CD4-positive, CD25-positive, alpha-beta regulatory T cell (primary cell): ENCODE results near the gene DEPDC4. TPM values are rescaled to one million over a fixed set of nuclear protein-coding genes. Genes with fewer than 3 reads are reported as not detected.
A peak's percentile ranks its signal among the peaks of the same experiment; 100 is the strongest.
"Not testable (repeated sequence)": the region's sequence is repeated elsewhere in the genome, so short reads cannot be mapped to it uniquely, and the experiment has no call there.

Experiments
- ATAC-seq, 2 donors: fragments of 150-1000 bp; cut with Tn5 transposase; one replicate each; pipeline ENCODE4 v1.10.0; 2021; ENCODE audit warnings: low read depth in 2 of 2, moderate number of reproducible peaks in 2 of 2, moderate library complexity in 1 of 2
- DNase-seq, 3 donors: peaks; one replicate each; pipeline versions ENCODE4 v3.0.0 to v3.0.0-alpha.2; 2012 to 2022; ENCODE audit warnings: mixed read lengths in 1 of 3
- H3K27ac ChIP-seq: one replicate; pipeline ENCODE4 v1.7.0; 2013; ENCODE audit warnings: mild to moderate bottlenecking, low read length; ENCODE audit not compliant: insufficient read depth, poor library complexity, severe bottlenecking
- H3K27me3 ChIP-seq: one replicate; pipeline ENCODE4 v1.7.0; 2013; ENCODE audit warnings: low read length; ENCODE audit not compliant: control insufficient read depth, insufficient read depth
- H3K36me3 ChIP-seq: one replicate; pipeline ENCODE4 v1.7.0; 2013; ENCODE audit warnings: mild to moderate bottlenecking, low read length, moderate library complexity; ENCODE audit not compliant: control insufficient read depth, insufficient read depth
- H3K4me1 ChIP-seq: 2 replicates; pipeline ENCODE4 v1.7.0; 2013; ENCODE audit warnings: mild to moderate bottlenecking, low read length; ENCODE audit not compliant: insufficient read depth, control insufficient read depth, poor library complexity, severe bottlenecking
- H3K4me3 ChIP-seq: one replicate; pipeline ENCODE4 v1.7.0; 2013; ENCODE audit warnings: low read depth, mild to moderate bottlenecking, low read length, moderate library complexity
- H3K9me3 ChIP-seq, 2 experiments: 1 replicate in 1 of 2; 2 replicates in 1 of 2; pipeline ENCODE4 v1.7.0; 2013; ENCODE audit warnings: low read length in 2 of 2, mild to moderate bottlenecking in 1 of 2, moderate library complexity in 1 of 2; ENCODE audit not compliant: control insufficient read depth in 2 of 2
- H3K27ac Mint-ChIP-seq, 3 donors: one replicate each; pipeline ENCODE4 v1.8.0; 2020 to 2022; ENCODE audit warnings: mild to moderate bottlenecking in 3 of 3, mixed read lengths in 3 of 3, moderate library complexity in 2 of 3
- H3K27me3 Mint-ChIP-seq: one replicate; pipeline ENCODE4 v1.8.0; 2022; ENCODE audit warnings: mild to moderate bottlenecking, mixed read lengths
- H3K36me3 Mint-ChIP-seq: one replicate; pipeline ENCODE4 v1.8.0; 2020; ENCODE audit warnings: mixed read lengths
- H3K4me1 Mint-ChIP-seq, 4 donors: one replicate each; pipeline ENCODE4 v1.8.0; 2020 to 2022; ENCODE audit warnings: mixed read lengths in 4 of 4, mild to moderate bottlenecking in 1 of 4
- H3K4me3 Mint-ChIP-seq, 4 donors: one replicate each; pipeline ENCODE4 v1.8.0; 2020 to 2022; ENCODE audit warnings: mild to moderate bottlenecking in 4 of 4, mixed read lengths in 4 of 4, moderate library complexity in 3 of 4
- H3K9me3 Mint-ChIP-seq, 7 donors: one replicate each; pipeline ENCODE4 v1.8.0; 2020 to 2022; ENCODE audit warnings: mixed read lengths in 7 of 7, mild to moderate bottlenecking in 3 of 7, moderate library complexity in 2 of 7
- polyA plus RNA-seq, 4 donors: library from polyadenylated mRNA; unstranded; fragments of 300-500 nt; fragmentation: Illumina TruSeq; gene quantifications; one replicate each; pipeline ENCODE4 v1.2.3, GENCODE V29; 2021
- total RNA-seq: library from RNA; stranded (reverse); gene quantifications from one replicate; pipeline ENCODE4 v1.2.3, GENCODE V29; 2022

The DEPDC4 gene
- total RNA-seq = not detected
- 1 to 10 TPM in 1 of 4 donors, under 1 TPM in 2, not detected in 1; 0.31 to 1.1 (median 0.50) TPM for polyA plus RNA-seq

DNA sequence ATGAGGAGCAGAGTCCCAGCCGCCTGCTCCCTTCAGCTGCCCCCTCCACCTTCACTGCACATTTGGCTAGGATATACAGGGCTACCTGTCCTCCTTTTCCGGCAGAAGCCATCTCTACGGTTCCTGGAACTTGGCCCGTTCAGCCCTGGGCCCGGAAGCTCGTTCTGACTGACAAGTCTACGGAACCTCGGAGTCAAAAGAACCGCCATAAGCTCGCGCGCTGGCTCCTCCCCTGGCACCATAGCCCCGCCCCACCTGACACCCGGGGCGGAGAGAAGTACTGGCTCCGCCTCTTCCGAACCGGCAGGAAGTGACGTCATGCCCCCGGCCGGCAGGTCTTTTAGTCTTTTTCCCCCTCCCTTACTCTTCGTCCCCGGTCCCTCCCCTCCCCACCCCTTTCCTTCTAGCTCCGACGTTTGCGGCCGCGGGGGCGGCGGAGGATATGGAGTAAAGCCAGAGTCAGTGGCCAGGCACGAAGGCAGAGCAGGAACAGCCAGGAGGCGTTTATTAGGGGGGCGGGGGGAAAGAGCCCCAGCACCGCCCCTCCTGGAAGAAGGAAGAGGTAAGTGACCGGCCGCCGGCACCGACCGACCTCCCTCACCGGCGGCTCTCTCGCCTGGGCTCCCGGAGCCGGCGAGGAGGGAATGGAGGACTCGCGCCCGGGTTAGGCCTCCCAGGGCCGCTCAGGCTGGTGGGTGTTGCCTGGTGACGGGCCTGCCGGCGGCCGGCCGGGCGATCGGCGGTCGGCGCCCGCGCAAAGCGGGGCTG lies at the start of gene DEPDC4, which contains the start of gene SCYL2:
Gene DEPDC4, minus strand, starts transcription at position 245 of the 768 bp plus-strand sequence. Its CDS starts 3 bp downstream, at position 242.
Gene SCYL2, plus strand, starts transcription at position 343 of the 768 bp plus-strand sequence. CDS start 15,794 bp downstream, outside the sequence.
- Mint-ChIP-seq H3K27ac (peak within 1 kb of the TSS; percentile 97 to 100 (median 98)), H3K9me3 (peaks cover 0 to 1% (median 0%) of the 10 kb centered on the region in 7 donors), H3K4me3 (peak within 1 kb of the TSS; percentile 95 to 100 (median 99)), H3K4me1 (peaks cover 22 to 49% (median 31%) of the 10 kb centered on the region in 4 donors), H3K27me3 (peaks cover 4% of the 10 kb centered on the region), H3K36me3 (peaks cover 3% of the 10 kb centered on the region)
- Histone ChIP-seq H3K27ac (peak within 1 kb of the TSS; percentile 92), H3K27me3 (no peaks in the 10 kb centered on the region), H3K9me3 (no peaks in the 10 kb centered on the region), H3K4me3 (peak within 1 kb of the TSS; percentile 94), H3K36me3 (no peaks in the 10 kb centered on the region), H3K4me1 (peaks cover 29% of the 10 kb centered on the region)
- ATAC-seq (peak; percentile 93 to 94), DNase-seq (peak; percentile 89 to 97 (median 95))

DNA sequence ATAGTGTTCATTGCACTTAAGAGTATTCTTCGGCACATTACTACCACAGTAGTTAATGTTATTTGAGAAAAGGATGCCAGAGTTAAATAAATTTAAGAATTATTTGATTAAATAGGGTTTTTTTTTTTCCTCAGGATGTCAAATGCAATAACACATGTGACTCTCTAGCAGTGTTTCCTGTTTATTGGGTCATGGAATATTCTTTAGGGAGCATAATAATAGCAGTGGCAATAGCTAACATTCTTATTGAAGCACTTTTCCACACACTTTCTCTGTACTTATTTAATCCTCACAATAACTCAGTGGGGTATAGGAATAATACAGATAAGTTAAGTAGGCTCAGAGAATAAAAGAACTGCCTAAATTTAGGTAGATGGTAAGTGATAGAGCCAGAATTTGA lies 44.4 kb upstream of the DEPDC4 start:
- Histone ChIP-seq H3K4me1 (no peaks in the 10 kb centered on the region), H3K27ac (no peak overlapping the region), H3K9me3 (no peaks in the 10 kb centered on the region), H3K27me3 (no peaks in the 10 kb centered on the region), H3K36me3 (peaks cover 43% of the 10 kb centered on the region), H3K4me3 (no peak overlapping the region)
- H3K36me3 Mint-ChIP-seq = peaks cover 34% of the 10 kb centered on the region
- DNase-seq (no peak), ATAC-seq (no peak)
- H3K27ac Mint-ChIP-seq = no peak overlapping the region
- no peak overlapping the region for H3K4me3 Mint-ChIP-seq
- no peaks in the 10 kb centered on the region for H3K27me3 Mint-ChIP-seq
- H3K9me3 Mint-ChIP-seq = peaks cover 0 to 3% (median 0%) of the 10 kb centered on the region in 7 donors
- peaks cover 0 to 3% (median 1%) of the 10 kb centered on the region in 4 donors for H3K4me1 Mint-ChIP-seq

DNA sequence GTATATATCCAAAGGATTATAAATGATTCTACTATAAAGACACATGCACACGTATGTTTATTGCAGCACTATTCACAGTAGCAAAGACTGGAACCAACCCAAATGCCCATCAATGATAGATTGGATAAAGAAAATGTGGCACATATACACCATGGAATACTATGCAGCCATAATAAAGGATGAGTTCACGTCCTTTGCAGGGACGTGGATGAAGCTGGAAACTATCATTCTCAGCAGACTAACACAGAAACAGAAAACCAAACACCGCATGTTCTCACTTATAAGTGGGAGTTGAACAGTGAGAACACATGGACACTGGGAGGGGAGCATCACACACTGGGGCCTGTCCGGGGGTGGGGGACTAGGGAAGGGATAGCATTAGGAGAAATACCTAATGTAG lies 41.3 kb upstream of the DEPDC4 start:
- H3K27me3 Mint-ChIP-seq, H3K27me3 ChIP-seq, H3K27ac ChIP-seq, H3K4me1 ChIP-seq, ATAC-seq, H3K4me3 Mint-ChIP-seq, H3K4me1 Mint-ChIP-seq, H3K27ac Mint-ChIP-seq, H3K4me3 ChIP-seq, H3K9me3 ChIP-seq, DNase-seq: not testable (repeated sequence)
- H3K9me3 Mint-ChIP-seq = peaks cover 0 to 12% (median 5%) of the 10 kb centered on the region in 7 donors
- peaks cover 27% of the 10 kb centered on the region for H3K36me3 ChIP-seq
- peaks cover 38% of the 10 kb centered on the region for H3K36me3 Mint-ChIP-seq

DNA sequence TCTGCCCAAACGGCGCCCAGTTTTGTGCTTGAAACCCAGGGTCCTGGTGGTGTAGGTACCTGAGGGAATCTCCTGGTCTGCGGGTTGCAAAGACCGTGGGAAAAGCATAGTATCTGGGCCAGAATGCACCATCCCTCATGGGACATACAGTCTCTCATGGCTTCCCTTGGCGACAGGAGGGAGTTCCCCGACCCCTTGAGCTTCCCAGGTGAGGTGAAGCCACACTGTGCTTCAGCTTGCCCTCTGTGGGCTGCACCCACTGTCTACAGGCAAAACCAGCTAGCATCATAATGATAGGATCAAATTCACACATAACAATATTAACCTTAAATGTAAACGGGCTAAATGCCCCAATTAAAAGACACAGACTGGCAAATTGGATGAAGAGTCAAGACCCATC lies 37.5 kb upstream of the DEPDC4 start:
- not testable (repeated sequence) for DNase-seq, H3K4me3 ChIP-seq, H3K27me3 Mint-ChIP-seq, H3K4me3 Mint-ChIP-seq, H3K27ac ChIP-seq, H3K27me3 ChIP-seq, ATAC-seq, H3K4me1 ChIP-seq, H3K27ac Mint-ChIP-seq, H3K9me3 ChIP-seq
- Mint-ChIP-seq H3K36me3 (peaks cover 66% of the 10 kb centered on the region), H3K4me1 (peaks cover 0 to 16% (median 6%) of the 10 kb centered on the region in 4 donors), H3K9me3 (peaks cover 6 to 21% (median 9%) of the 10 kb centered on the region in 7 donors)
- H3K36me3 ChIP-seq = peaks cover 37% of the 10 kb centered on the region

DNA sequence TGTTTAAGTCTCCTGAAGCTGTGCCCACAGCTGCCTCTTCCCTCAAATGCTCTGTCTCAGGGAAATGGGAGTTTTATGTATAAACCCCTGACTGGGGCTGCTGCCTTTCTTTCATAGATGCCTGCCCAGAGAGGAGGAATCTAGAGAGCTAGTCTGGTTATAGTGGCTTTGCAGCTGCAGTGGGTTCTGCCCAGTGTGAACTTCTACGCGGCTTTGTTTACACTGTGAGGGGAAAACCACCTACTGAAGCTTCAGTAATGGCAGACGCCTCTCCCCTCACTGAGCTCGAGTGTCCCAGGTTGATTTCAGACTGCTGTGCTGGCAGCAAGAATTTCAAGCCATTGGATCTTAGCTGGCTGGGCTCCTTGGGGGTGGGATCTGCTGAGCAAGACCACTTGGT lies 37.0 kb upstream of the DEPDC4 start:
- Mint-ChIP-seq H3K9me3 (peaks cover 6 to 21% (median 9%) of the 10 kb centered on the region in 7 donors), H3K27ac (no peak overlapping the region), H3K4me3 (no peak overlapping the region), H3K4me1 (peaks cover 0 to 16% (median 6%) of the 10 kb centered on the region in 4 donors), H3K27me3 (no peaks in the 10 kb centered on the region), H3K36me3 (peaks cover 66% of the 10 kb centered on the region)
- Histone ChIP-seq H3K4me3 (no peak overlapping the region), H3K9me3 (peaks cover 0 to 3% of the 10 kb centered on the region in 2 experiments), H3K27me3 (no peaks in the 10 kb centered on the region), H3K36me3 (peaks cover 35% of the 10 kb centered on the region), H3K27ac (no peak overlapping the region), H3K4me1 (no peaks in the 10 kb centered on the region)
- ATAC-seq = no peak
- DNase-seq = no peak

DNA sequence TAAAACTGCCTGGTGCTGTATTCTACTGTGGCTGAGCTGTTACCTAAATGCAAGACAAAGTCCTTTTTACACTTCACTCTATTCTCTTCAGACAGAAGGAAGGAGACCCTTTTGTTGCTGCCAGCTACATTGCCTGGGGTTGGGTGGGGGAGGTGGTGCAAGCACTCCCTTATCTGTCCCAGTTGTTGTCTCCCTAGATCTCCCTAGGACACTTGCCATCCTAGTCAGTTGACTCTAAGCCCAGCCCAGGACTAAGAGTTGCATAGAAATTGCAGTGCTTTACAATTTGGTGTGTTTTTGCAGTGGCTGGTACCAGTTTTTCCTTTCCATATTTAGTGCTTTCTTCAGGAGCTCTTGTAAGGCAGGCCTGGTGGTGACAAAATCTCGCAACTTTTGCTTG lies 35.2 kb upstream of the DEPDC4 start:
- no peak overlapping the region for H3K4me3 ChIP-seq
- ATAC-seq = no peak
- Mint-ChIP-seq H3K27ac (no peak overlapping the region), H3K4me3 (no peak overlapping the region), H3K4me1 (peaks cover 0 to 16% (median 6%) of the 10 kb centered on the region in 4 donors), H3K27me3 (no peaks in the 10 kb centered on the region), H3K9me3 (peaks cover 6 to 21% (median 9%) of the 10 kb centered on the region in 7 donors), H3K36me3 (peaks cover 58% of the 10 kb centered on the region)
- DNase-seq = no peak
- peaks cover 37% of the 10 kb centered on the region for H3K36me3 ChIP-seq
- no peaks in the 10 kb centered on the region for H3K4me1 ChIP-seq
- no peak overlapping the region for H3K27ac ChIP-seq
- peaks cover 0 to 3% of the 10 kb centered on the region in 2 experiments for H3K9me3 ChIP-seq
- no peaks in the 10 kb centered on the region for H3K27me3 ChIP-seq

DNA sequence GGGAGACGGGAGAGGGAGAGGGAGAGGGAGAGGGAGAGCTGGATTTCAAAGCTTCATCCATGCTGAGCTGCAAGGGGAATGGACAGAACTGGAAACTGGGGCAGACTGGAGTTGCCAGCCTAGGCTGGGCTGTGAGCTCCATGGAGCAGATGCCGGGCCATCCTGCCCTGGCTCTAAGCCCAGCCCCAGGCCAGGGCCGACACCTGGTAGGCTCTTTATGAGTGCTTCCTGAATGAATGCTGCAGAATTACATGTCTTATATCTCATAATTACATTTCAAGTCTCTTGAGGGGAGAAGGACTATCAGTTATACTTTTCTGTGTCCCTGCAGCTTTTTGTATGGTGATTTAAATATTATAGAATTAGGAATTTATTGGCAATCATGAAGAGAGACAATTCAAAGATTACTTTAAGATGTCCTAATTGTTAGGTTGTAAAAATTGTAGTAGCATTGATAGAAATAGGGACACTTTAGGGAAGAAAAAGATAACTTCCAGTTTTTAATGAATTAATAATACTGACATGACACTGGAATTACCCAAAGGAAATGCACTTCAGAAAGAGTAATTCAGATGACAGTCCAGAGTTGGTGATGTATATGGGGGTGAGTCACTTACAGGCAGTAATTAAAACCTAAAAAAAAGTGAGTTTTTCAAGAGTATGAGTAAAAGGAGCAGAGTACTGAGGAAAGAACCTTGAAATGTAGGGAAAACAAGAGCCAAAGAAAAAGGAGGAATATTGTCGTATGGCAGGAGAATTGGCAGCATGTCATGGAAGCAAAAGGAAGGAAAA lies 29.1 kb upstream of the DEPDC4 start:
- Histone ChIP-seq H3K36me3 (peaks cover 28% of the 10 kb centered on the region), H3K27me3 (no peaks in the 10 kb centered on the region), H3K27ac (no peak overlapping the region), H3K4me3 (no peak overlapping the region), H3K4me1 (no peaks in the 10 kb centered on the region), H3K9me3 (peaks cover 0 to 3% of the 10 kb centered on the region in 2 experiments)
- no peak for DNase-seq
- Mint-ChIP-seq H3K27me3 (no peaks in the 10 kb centered on the region), H3K9me3 (peaks cover 0 to 6% (median 3%) of the 10 kb centered on the region in 7 donors), H3K36me3 (peaks cover 35% of the 10 kb centered on the region), H3K27ac (no peak overlapping the region), H3K4me3 (no peak overlapping the region), H3K4me1 (peaks cover 0 to 11% (median 3%) of the 10 kb centered on the region in 4 donors)
- no peak for ATAC-seq
